Measurements from ENCODE around the gene DOCK3. TPM values are rescaled to one million over a fixed set of nuclear protein-coding genes. Genes with fewer than 3 reads are reported as not detected.

Gene DOCK3
- total RNA-seq, 1 donor from 2014 or later: 2.7 TPM

DNA sequence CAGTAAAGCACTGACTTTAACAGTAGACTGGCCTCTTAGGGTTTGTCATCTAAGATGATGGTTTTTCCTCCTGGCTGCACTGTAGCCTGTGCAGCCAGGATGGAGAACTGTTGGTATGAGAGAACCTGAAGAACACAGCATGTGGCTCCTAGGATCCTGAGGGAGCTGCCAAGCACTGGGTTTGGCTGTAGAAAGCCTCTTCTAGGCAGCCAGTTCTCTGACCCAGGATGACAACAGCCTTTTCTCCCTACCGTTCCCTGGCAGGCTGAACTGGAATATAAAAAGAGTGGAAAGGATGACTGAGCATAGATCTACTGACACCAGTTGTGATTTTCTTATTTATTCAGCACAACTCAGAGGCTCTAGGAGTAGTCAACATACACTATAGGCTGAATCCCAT lies 676.0 kb downstream of the DOCK3 start:
- intact Hi-C loops (cut with DNase I): no loop called here
- Histone ChIP-seq H3K27me3 (no peaks in the 10 kb centered on the region), H3K4me1 (no peaks in the 10 kb centered on the region), H3K36me3 (no peaks in the 10 kb centered on the region), H3K27ac (no peak overlapping the region), H3K9me3 (no peaks in the 10 kb centered on the region), H3K4me3 (no peak overlapping the region)
- TF ChIP-seq, protein P1, sequence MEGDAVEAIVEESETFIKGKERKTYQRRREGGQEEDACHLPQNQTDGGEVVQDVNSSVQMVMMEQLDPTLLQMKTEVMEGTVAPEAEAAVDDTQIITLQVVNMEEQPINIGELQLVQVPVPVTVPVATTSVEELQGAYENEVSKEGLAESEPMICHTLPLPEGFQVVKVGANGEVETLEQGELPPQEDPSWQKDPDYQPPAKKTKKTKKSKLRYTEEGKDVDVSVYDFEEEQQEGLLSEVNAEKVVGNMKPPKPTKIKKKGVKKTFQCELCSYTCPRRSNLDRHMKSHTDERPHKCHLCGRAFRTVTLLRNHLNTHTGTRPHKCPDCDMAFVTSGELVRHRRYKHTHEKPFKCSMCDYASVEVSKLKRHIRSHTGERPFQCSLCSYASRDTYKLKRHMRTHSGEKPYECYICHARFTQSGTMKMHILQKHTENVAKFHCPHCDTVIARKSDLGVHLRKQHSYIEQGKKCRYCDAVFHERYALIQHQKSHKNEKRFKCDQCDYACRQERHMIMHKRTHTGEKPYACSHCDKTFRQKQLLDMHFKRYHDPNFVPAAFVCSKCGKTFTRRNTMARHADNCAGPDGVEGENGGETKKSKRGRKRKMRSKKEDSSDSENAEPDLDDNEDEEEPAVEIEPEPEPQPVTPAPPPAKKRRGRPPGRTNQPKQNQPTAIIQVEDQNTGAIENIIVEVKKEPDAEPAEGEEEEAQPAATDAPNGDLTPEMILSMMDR (IDR thresholded peaks at IDR 0.05): no peak
- ATAC-seq: no peak
- DNase-seq: no peak

DNA sequence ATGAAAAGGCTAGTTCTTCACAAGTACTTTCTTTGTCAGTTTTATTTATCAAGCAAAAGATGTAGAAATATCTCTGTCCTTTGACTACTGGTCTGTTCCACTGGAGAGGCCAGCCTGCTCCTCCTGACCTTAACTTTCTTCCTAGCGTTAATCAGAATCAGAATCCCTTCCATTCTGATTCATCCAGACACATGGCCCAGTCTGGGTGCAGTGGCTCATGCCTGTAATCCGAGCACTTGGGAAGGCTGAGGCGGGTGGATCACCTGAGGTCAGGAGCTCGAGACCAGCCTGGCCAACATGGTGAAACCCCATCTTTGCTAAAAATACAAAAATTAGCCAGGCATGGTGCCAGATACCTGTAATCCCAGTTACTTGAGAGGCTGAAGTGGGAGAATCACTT lies 678.4 kb downstream of the DOCK3 start:
- DNase-seq: no peak
- ATAC-seq: no peak
- H3K4me3 ChIP-seq: no peak overlapping the region
- H3K9me3 ChIP-seq: no peaks in the 10 kb centered on the region
- H3K4me1 ChIP-seq: no peaks in the 10 kb centered on the region
- intact Hi-C loops (cut with DNase I): no loop called here
- no peaks in the 10 kb centered on the region for H3K27me3 ChIP-seq
- H3K27ac ChIP-seq: no peak overlapping the region
- TF ChIP-seq, protein P1 (IDR thresholded peaks at IDR 0.05): no peak
- H3K36me3 ChIP-seq: no peaks in the 10 kb centered on the region

GRCh38 chr3:51353691-51354090 lies 679.0 kb downstream of the DOCK3 start:
- TF ChIP-seq, protein P1 (IDR thresholded peaks at IDR 0.05): no peak
- H3K4me3 ChIP-seq: no peak overlapping the region
- H3K9me3 ChIP-seq: no peaks in the 10 kb centered on the region
- no peak overlapping the region for H3K27ac ChIP-seq
- ATAC-seq (peak; percentile 24), DNase-seq (no peak)
- intact Hi-C loops (cut with DNase I): no loop called here
- no peaks in the 10 kb centered on the region for H3K4me1 ChIP-seq
- H3K36me3 ChIP-seq: no peaks in the 10 kb centered on the region
- no peaks in the 10 kb centered on the region for H3K27me3 ChIP-seq

DNA sequence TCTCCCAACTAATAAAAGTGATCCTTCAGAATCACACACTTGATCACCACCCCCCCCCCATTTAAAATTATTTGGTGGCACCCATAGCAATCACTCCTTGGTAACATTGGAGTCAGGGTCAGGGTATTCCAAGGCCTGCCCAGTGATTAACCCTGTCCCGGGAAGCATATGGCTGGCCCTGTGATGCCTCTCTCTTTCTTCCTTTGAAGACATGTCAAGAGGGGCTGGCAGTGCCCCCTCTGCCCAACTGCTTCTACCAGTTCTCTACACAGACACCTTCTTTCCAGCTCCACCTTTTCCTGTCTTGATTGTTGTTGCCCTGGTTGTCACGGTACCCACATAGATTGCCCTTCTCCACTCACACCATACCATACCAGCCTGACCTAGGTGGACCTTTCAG lies 679.4 kb downstream of the DOCK3 start:
- TF ChIP-seq, protein P1 (IDR thresholded peaks at IDR 0.05): no peak
- Histone ChIP-seq H3K36me3 (no peaks in the 10 kb centered on the region), H3K4me3 (no peak overlapping the region), H3K27me3 (no peaks in the 10 kb centered on the region), H3K4me1 (no peaks in the 10 kb centered on the region), H3K27ac (no peak overlapping the region), H3K9me3 (no peaks in the 10 kb centered on the region)
- intact Hi-C loops (cut with DNase I): no loop called here
- ATAC-seq (no peak), DNase-seq (no peak)

GRCh38 chr3:51354731-51355615 lies 680.2 kb downstream of the DOCK3 start:
- TF ChIP-seq, protein P1 (IDR thresholded peaks at IDR 0.05): no peak
- no peaks in the 10 kb centered on the region for H3K36me3 ChIP-seq
- no peak overlapping the region for H3K4me3 ChIP-seq
- H3K9me3 ChIP-seq: no peaks in the 10 kb centered on the region
- H3K27ac ChIP-seq: no peak overlapping the region
- no peaks in the 10 kb centered on the region for H3K4me1 ChIP-seq
- ATAC-seq (no peak), DNase-seq (no peak)
- intact Hi-C loops (cut with DNase I): no loop called here
- no peaks in the 10 kb centered on the region for H3K27me3 ChIP-seq
